ENCODE results near the gene PTMA.

PTMA gene

DNA sequence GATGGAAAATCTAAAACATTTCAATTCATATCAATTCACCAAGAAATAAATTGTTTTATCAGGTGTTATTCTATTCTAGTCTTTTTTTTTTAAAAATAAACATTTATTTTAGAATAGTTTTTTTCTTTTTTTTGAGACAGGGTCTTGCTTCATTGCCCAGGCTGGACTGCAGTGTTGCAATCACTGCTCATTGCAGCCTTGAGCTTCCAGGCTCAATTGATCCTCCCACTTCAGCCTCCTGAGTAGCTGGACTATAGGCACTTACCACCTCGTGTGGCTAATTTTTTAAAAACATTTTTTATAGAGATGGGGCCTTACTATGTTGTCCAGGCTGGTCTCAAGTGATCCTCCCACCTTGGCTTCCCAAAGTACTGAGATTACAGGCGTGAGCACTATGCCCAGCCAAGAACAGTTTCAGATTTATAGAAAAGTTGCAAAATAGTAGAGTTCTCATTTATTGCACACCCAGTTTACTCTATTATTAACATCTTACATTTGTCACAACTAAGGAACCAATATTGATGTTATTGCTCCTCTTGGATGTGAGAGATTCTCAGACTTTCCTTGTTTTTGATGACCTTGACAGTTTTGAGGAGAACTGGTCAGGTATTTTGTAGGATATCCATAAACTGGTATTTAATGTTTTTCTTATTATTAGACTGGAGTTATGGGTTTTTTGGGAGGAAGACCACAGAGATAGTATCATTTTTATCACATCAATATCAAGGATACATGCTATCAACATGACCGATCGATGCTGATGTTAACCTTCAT lies 42.9 kb downstream of the PTMA start:
- H3K4me3 ChIP-seq (ENCODE audit: low read depth, low read length): no peak overlapping the region
- no peak for DNase-seq (ENCODE audit: low read depth)
- in situ Hi-C loops (cut with HindIII; ENCODE audit: low sequenced_read_pairs): no loop called here
- TF ChIP-seq, protein P1, sequence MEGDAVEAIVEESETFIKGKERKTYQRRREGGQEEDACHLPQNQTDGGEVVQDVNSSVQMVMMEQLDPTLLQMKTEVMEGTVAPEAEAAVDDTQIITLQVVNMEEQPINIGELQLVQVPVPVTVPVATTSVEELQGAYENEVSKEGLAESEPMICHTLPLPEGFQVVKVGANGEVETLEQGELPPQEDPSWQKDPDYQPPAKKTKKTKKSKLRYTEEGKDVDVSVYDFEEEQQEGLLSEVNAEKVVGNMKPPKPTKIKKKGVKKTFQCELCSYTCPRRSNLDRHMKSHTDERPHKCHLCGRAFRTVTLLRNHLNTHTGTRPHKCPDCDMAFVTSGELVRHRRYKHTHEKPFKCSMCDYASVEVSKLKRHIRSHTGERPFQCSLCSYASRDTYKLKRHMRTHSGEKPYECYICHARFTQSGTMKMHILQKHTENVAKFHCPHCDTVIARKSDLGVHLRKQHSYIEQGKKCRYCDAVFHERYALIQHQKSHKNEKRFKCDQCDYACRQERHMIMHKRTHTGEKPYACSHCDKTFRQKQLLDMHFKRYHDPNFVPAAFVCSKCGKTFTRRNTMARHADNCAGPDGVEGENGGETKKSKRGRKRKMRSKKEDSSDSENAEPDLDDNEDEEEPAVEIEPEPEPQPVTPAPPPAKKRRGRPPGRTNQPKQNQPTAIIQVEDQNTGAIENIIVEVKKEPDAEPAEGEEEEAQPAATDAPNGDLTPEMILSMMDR (IDR thresholded peaks at IDR 0.05; ENCODE audit: low read depth, low read length, missing control alignments): no peak

DNA sequence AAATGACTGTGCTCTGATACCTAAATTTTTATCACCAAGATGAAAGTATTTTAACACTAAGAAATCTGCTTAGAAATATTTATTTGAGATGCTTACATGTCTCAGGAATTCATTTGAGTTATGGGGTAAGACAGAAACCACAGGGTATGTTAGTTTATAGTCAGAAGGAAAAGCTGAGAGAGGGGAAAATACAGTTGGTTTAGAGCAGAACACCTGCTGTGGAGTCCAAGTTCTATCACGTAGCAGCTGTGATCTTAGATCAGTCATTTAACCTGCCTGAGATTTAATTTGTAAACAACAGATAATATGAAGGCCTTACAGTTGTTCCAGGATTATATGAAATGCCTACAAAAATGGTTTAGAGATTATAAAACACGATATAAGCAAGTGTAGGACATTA lies 43.7 kb downstream of the PTMA start:
- TF ChIP-seq, protein P1 (IDR thresholded peaks at IDR 0.05; ENCODE audit: low read depth, low read length, missing control alignments): no peak
- in situ Hi-C loops (cut with HindIII; ENCODE audit: low sequenced_read_pairs): no loop called here
- no peak overlapping the region for H3K4me3 ChIP-seq (ENCODE audit: low read depth, low read length)
- no peak for DNase-seq (ENCODE audit: low read depth)

DNA sequence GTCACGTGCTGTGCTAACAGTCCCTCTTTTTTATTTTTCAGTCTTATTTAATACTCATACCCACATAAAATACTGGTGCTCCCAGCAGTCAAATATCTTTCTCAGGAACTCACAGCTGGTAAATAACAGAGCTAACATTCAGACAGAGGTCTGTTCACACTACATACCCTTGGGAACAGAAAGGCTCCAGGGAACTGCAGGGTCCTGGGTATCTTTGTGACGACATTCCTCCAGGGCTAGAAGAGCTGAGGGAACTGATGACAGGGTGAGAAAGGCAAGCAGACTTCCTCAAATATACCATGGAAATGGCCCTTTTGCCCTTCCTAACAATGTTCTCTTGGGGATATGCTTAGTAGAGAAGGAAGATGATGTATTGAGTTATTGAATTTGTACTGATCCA lies 53.4 kb downstream of the PTMA start:
- in situ Hi-C loops (cut with HindIII; ENCODE audit: low sequenced_read_pairs): no loop called here
- no peak overlapping the region for H3K4me3 ChIP-seq (ENCODE audit: low read depth, low read length)
- no peak for DNase-seq (ENCODE audit: low read depth)
- TF ChIP-seq, protein P1 (IDR thresholded peaks at IDR 0.05; ENCODE audit: low read depth, low read length, missing control alignments): no peak
